Measurements from ENCODE around the gene CISD3. TPM values are rescaled to one million over a fixed set of nuclear protein-coding genes. Genes with fewer than 3 reads are reported as not detected.
"Not testable (repeated sequence)": the region's sequence is repeated elsewhere in the genome, so short reads cannot be mapped to it uniquely, and the experiment has no call there.

Gene CISD3
- total RNA-seq, 2 donors from 2014 or later: 48.3 to 58.7 TPM

DNA sequence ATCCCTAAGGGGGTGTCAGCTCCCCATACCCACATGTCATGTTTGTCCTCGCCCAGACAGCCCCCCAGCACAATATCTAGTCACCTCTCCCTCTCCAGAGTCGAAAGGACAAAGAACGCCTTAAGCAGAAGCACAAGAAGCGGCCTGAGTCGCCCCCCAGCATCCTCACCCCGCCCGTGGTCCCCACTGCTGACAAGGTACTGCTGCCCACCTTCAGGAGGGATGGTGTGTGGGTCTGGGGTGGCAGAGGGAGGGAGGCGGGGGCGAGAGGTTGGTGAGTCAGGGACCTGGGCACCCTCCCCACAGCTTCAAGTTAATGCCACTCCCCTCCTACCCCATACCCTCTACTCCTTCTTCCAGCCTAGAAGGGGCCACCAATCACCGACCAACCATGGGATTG, 17.5 kb upstream of the CISD3 start:
- Mint-ChIP-seq H3K27me3 (no peaks in the 10 kb centered on the region), H3K4me3 (no peak overlapping the region), H3K27ac (peak overlapping the region; percentile 72 to 94), H3K36me3 (peaks cover 16% of the 10 kb centered on the region), H3K4me1 (ENCODE audit: low read depth in 2 of 2) (peaks cover 54 to 58% of the 10 kb centered on the region in 2 donors), H3K9me3 (no peaks in the 10 kb centered on the region)
- ATAC-seq (no peak), DNase-seq (ENCODE audit: low spot score) (no peak)

DNA sequence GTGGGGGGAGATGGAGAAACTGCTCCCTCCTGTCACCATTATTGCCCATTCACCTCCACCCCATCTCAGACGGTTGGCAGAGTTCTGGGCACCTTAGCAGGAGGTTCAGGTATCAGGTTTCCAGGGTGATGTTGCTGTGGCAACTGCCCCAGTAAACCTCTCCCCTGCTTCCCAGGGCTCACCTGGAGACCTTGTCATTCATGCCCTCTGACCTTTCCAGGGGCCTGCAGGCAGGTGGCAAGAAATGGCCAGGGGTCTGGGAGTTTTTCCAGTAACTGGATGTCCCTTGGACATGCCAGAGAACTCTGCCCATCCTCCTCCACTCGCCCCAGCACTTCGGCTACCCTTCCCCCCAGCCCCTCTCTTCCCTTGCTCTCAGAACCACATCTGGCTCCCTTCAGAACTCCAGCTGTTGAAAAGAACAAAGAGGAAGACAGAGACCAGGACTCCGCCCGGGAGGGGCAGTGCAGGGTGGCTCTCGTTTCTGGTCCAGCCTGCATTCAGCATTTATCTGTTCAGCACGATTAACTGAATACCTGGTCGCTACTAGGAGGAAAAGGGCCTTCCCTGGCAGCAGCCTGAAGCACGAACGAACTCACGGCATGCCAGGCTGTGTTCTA, 16.6 kb upstream of the CISD3 start:
- Mint-ChIP-seq H3K27me3 (no peaks in the 10 kb centered on the region), H3K27ac (peak overlapping the region in 1 of 2 donors; percentile 84)

DNA sequence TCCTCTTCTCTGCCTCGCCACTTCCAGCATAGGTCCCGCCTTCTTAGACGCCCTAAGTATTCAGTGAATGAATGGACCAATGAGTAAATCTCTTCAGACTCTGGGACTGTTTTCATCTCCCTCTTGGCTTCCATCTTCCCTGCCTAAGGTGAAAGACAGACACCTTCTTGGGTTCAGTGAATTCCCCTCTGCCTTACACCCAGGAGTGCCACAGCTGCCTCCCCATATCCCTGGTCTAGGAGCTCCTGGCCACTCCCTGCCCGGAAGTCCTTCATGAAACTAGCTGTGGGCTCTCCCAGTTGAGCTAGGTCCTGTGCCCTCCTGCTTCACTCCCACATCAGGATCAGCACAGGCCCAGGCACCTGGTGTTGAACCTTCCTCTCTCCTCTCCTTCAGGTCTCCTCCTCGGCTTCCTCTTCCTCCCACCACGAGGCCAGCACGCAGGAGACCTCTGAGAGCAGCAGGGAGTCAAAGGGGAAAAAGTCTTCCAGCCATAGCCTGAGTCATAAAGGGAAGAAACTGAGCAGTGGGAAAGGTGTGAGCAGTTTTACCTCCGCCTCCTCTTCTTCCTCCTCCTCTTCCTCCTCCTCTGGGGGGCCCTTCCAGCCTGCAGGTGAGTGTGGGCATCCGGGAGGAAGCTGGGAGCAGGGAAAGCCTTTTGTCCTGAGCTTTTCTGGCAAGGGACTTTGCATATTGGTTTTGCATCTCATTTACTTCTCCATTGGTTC, 14.8 kb upstream of the CISD3 start:
- no peak overlapping the region for H3K4me3 Mint-ChIP-seq
- no peaks in the 10 kb centered on the region for H3K27me3 Mint-ChIP-seq
- no peak for ATAC-seq
- no peaks in the 10 kb centered on the region for H3K9me3 Mint-ChIP-seq
- peaks cover 7% of the 10 kb centered on the region for H3K36me3 Mint-ChIP-seq
- peak overlapping the region; percentile 78 to 84 for H3K27ac Mint-ChIP-seq
- DNase-seq (ENCODE audit: low spot score): no peak
- H3K4me1 Mint-ChIP-seq (ENCODE audit: low read depth in 2 of 2): peaks cover 35 to 47% of the 10 kb centered on the region in 2 donors

More for the DNA sequence above, 16.6 kb upstream of the CISD3 start:
- no peak for DNase-seq (ENCODE audit: low spot score)
- ATAC-seq: no peak
- H3K9me3 Mint-ChIP-seq: no peaks in the 10 kb centered on the region
- peaks cover 16% of the 10 kb centered on the region for H3K36me3 Mint-ChIP-seq
- H3K4me1 Mint-ChIP-seq (ENCODE audit: low read depth in 2 of 2): peaks cover 51% of the 10 kb centered on the region in 2 donors
- H3K4me3 Mint-ChIP-seq: no peak overlapping the region

DNA sequence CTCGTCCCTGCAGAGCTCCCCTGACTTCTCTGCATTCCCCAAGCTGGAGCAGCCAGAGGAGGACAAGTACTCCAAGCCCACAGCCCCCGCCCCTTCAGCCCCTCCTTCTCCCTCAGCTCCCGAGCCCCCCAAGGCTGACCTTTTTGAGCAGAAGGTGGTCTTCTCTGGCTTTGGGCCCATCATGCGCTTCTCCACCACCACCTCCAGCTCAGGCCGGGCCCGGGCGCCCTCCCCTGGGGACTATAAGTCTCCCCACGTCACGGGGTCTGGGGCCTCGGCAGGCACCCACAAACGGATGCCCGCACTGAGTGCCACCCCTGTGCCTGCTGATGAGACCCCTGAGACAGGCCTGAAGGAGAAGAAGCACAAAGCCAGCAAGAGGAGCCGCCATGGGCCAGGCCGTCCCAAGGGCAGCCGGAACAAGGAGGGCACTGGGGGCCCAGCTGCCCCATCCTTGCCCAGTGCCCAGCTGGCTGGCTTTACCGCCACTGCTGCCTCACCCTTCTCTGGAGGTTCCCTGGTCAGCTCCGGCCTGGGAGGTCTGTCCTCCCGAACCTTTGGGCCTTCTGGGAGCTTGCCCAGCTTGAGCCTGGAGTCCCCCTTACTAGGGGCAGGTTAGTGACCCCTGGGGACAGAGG, 13.7 kb upstream of the CISD3 start:
- ATAC-seq: no peak
- H3K4me1 Mint-ChIP-seq (ENCODE audit: low read depth in 2 of 2): peaks cover 24 to 43% of the 10 kb centered on the region in 2 donors

DNA sequence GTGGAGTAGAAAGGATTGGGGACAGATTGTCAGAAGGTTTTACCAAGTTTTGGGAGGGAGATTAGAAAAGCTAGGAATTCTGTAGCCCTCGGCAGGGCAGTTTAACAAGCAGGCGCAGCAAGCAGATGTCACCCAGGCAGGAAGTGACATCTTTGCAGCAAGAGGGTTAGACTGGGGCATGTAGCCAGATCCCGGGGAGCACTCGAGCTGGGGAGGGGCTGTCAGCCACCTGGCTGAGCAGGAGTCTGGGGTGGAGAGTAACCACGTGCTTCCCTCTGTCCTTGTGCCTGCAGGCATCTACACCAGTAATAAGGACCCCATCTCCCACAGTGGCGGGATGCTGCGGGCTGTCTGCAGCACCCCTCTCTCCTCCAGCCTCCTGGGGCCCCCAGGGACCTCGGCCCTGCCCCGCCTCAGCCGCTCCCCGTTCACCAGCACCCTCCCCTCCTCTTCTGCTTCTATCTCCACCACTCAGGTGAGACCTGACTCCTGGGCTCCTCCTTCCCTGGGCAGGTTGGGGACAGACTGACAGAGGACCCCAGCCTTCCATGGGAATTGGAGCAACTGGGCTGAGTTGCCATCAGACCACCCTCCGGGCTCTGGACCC, 12.9 kb upstream of the CISD3 start:
- H3K36me3 Mint-ChIP-seq: peaks cover 4% of the 10 kb centered on the region

More for the DNA sequence above, 13.7 kb upstream of the CISD3 start:
- H3K27ac Mint-ChIP-seq: peak overlapping the region; percentile 78 to 84
- H3K4me3 Mint-ChIP-seq: no peak overlapping the region
- no peak for DNase-seq (ENCODE audit: low spot score)
- peaks cover 4% of the 10 kb centered on the region for H3K36me3 Mint-ChIP-seq
- H3K9me3 Mint-ChIP-seq: no peaks in the 10 kb centered on the region
- H3K27me3 Mint-ChIP-seq: no peaks in the 10 kb centered on the region

DNA sequence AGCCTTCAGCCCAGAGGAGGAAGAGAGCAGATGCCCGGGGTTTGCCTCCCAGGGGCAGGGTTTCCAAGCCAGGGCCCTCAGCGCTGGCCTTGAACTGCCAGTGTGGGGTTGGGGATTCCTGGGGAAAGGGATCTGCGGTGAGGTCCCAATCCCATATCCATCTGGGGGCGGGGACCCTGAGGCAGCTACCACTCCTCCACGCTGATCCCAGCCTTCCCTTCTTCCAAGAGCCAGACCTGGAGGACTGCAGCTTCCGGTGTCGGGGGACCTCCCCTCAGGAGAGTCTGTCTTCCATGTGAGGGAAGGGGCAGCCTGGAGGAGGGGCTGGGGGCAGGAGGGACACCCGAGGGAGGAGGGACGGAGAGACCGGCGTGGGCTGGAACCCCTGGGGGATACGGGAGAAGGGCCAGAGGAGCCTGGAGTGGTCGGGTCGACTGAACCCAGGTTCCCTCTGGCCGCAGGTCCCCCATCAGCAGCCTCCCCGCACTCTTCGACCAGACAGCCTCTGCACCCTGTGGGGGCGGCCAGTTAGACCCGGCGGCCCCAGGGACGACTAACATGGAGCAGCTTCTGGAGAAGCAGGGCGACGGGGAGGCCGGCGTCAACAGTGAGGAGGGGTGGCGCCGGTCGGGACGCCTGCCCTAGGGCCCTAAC, 10.7 kb upstream of the CISD3 start:
- no peaks in the 10 kb centered on the region for H3K9me3 Mint-ChIP-seq
- peaks cover 4% of the 10 kb centered on the region for H3K36me3 Mint-ChIP-seq
- DNase-seq (ENCODE audit: low spot score): no peak
- peaks cover 32 to 41% of the 10 kb centered on the region in 2 donors for H3K4me1 Mint-ChIP-seq (ENCODE audit: low read depth in 2 of 2)
- no peak overlapping the region for H3K4me3 Mint-ChIP-seq
- no peak for ATAC-seq
- H3K27ac Mint-ChIP-seq: peak overlapping the region; percentile 49 to 62
- H3K27me3 Mint-ChIP-seq: no peaks in the 10 kb centered on the region

More for the DNA sequence above, 12.9 kb upstream of the CISD3 start:
- peak overlapping the region; percentile 49 to 62 for H3K27ac Mint-ChIP-seq
- DNase-seq (ENCODE audit: low spot score) (no peak), ATAC-seq (no peak)
- no peak overlapping the region for H3K4me3 Mint-ChIP-seq
- no peaks in the 10 kb centered on the region for H3K27me3 Mint-ChIP-seq
- peaks cover 24 to 38% of the 10 kb centered on the region in 2 donors for H3K4me1 Mint-ChIP-seq (ENCODE audit: low read depth in 2 of 2)
- no peaks in the 10 kb centered on the region for H3K9me3 Mint-ChIP-seq

DNA sequence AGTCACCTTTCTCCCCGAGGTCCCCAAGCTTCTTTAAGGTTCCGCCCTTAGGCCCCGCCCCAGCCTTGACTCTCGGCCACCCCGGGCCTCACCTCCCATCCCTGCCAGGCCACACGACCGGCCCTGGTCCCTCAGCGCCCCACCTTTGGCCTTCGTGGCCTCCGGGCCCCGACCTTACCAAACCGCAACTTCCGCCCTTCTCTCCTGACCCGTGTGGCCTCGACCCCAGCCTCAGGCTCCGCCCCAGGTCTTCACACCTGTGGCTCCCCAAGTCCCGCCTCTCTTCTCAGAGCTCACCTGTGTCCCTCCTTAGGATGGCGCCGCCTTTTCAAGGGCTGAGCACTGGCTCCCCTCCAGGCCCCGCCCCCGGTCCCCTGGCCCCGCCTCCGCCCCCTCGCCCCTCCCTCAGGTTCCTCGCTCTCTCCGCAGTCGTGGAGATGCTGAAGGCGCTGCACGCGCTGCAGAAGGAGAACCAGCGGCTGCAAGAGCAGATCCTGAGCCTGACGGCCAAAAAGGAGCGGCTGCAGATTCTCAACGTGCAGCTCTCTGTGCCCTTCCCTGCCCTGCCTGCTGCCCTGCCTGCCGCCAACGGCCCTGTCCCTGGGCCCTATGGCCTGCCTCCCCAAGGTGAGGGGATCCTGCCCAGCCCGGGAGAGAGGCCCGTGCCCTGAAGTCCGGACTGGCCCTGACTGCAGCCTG, 10.0 kb upstream of the CISD3 start:
- ATAC-seq: no peak
- H3K27me3 Mint-ChIP-seq: no peaks in the 10 kb centered on the region
- H3K27ac Mint-ChIP-seq: peak overlapping the region in 1 of 2 donors; percentile 16
- peaks cover 29 to 41% of the 10 kb centered on the region in 2 donors for H3K4me1 Mint-ChIP-seq (ENCODE audit: low read depth in 2 of 2)
- DNase-seq (ENCODE audit: low spot score): no peak
- H3K36me3 Mint-ChIP-seq: peaks cover 4% of the 10 kb centered on the region
- H3K4me3 Mint-ChIP-seq: no peak overlapping the region
- no peaks in the 10 kb centered on the region for H3K9me3 Mint-ChIP-seq

DNA sequence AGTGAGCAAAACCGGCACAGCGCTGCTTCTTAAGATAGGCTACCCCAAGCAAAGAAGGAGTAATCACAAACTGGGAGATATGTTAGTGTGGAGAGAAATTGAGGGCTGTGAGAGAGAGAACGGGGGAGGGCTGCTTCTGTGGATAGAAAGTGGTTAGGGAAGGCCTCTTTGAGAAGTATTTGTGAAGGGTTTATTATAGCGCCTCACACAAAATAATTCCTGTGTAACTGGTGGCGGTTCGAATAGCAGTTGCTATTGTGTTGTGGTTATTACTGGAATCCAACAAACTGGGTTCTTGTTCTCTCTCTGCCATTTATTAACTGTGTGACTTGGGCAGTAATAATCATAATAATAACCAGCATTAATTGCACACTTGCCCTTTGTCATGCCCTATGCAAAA, 9.2 kb upstream of the CISD3 start:
- DNase-seq (ENCODE audit: low spot score) (no peak), ATAC-seq (no peak)
- no peak overlapping the region for H3K4me3 Mint-ChIP-seq
- H3K27ac Mint-ChIP-seq: peak overlapping the region; percentile 16 to 77
- H3K27me3 Mint-ChIP-seq: no peaks in the 10 kb centered on the region
- H3K36me3 Mint-ChIP-seq: peaks cover 4% of the 10 kb centered on the region
- peaks cover 27 to 40% of the 10 kb centered on the region in 2 donors for H3K4me1 Mint-ChIP-seq (ENCODE audit: low read depth in 2 of 2)
- H3K9me3 Mint-ChIP-seq: no peaks in the 10 kb centered on the region

DNA sequence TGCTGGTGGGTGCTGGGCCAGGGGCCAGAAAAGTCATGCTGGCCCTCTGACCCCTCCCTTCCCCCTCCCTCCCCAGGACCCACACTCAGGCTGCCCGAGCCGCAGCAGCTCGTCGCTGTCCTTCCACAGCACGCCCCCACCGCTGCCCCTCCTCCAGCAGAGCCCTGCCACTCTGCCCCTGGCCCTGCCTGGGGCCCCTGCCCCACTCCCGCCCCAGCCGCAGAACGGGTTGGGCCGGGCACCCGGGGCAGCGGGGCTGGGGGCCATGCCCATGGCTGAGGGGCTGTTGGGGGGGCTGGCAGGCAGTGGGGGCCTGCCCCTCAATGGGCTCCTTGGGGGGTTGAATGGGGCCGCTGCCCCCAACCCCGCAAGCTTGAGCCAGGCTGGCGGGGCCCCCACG, 8.3 kb upstream of the CISD3 start:
- Mint-ChIP-seq H3K4me3 (no peak overlapping the region), H3K4me1 (ENCODE audit: low read depth in 2 of 2) (peaks cover 30 to 42% of the 10 kb centered on the region in 2 donors), H3K36me3 (peaks cover 4% of the 10 kb centered on the region), H3K9me3 (no peaks in the 10 kb centered on the region), H3K27me3 (no peaks in the 10 kb centered on the region), H3K27ac (no peak overlapping the region)
- DNase-seq (ENCODE audit: low spot score) (no peak), ATAC-seq (no peak)

DNA sequence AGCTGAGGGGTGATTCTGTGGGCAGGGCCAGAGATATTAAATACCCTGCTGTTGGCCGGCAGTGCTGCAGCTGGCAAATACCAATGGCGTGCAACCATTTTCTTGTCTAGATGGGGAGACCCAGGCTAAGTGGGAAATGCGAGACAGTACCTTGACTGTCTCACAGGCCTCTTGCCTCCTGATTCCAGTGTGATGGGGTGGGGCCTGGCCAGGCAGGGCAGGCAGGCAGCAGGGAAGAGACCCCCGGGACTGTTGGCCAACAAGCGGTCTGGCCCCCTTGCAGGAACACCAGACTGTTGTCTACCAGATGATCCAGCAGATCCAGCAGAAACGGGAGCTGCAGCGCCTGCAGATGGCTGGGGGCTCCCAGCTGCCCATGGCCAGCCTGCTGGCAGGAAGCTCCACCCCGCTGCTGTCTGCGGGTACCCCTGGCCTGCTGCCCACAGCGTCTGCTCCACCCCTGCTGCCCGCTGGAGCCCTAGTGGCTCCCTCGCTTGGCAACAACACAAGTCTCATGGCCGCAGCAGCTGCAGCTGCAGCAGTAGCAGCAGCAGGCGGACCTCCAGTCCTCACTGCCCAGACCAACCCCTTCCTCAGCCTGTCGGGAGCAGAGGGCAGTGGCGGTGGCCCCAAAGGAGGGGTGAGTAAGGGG, 5.7 kb upstream of the CISD3 start:
- no peaks in the 10 kb centered on the region for H3K36me3 Mint-ChIP-seq
- DNase-seq (ENCODE audit: low spot score) (no peak), ATAC-seq (no peak)
- no peaks in the 10 kb centered on the region for H3K9me3 Mint-ChIP-seq
- H3K4me1 Mint-ChIP-seq (ENCODE audit: low read depth in 2 of 2): peaks cover 50 to 51% of the 10 kb centered on the region in 2 donors
- H3K27me3 Mint-ChIP-seq: no peaks in the 10 kb centered on the region
- H3K27ac Mint-ChIP-seq: peak overlapping the region; percentile 94 to 98
- peak overlapping the region; percentile 67 for H3K4me3 Mint-ChIP-seq

DNA sequence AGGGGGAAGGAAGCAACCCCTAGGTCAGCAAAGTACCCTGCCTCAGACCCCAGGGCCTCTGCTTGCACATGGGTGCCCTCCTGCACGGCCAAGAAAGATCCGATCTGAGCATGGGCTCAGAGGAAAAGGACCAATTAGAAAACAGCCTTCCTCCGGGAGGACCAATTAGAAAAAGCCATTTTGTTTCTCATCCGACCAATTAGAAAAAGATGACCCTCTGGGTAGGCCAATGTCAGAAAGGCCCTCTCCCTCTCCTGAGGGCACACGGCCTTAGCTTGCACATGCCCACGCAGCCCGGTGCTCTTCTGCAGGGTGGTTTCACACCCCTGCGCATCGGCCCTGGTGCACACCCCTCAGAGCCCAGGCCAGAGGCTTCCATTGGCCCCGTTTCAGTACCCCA, 5.1 kb upstream of the CISD3 start:
- peak overlapping the region; percentile 94 to 98 for H3K27ac Mint-ChIP-seq
- H3K4me3 Mint-ChIP-seq: peak overlapping the region; percentile 67
- ATAC-seq (peak; percentile 17 to 59), DNase-seq (ENCODE audit: low spot score) (no peak)
- no peaks in the 10 kb centered on the region for H3K36me3 Mint-ChIP-seq
- H3K4me1 Mint-ChIP-seq (ENCODE audit: low read depth in 2 of 2): peaks cover 50 to 53% of the 10 kb centered on the region in 2 donors
- no peaks in the 10 kb centered on the region for H3K9me3 Mint-ChIP-seq
- H3K27me3 Mint-ChIP-seq: no peaks in the 10 kb centered on the region

DNA sequence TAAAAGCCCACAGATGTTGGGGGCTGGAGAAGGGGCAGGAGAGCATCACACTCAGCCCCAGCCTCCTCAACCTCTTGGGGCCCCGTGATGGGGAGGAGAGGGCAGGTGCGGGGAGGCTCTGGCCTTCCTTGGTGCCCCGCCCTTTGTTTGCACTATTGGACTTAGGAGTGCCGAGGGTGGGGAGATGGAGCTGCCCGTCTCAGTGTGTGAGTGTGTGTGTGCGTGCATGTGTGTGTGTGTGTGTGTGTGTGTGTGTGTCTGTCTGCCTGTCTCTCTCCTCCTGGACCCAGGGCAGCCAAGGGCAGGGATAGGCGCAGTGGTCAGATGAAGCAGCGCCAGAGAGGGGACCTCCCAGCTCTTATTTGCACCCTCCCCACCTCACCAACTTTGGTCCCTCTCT, 4.0 kb upstream of the CISD3 start:
- not testable (repeated sequence) for H3K9me3 Mint-ChIP-seq; DNase-seq (ENCODE audit: low spot score); ATAC-seq; H3K27me3 Mint-ChIP-seq; H3K36me3 Mint-ChIP-seq
- H3K4me1 Mint-ChIP-seq (ENCODE audit: low read depth in 2 of 2): peaks cover 50 to 59% of the 10 kb centered on the region in 2 donors
- H3K27ac Mint-ChIP-seq: peak overlapping the region; percentile 94 to 98
- peak overlapping the region; percentile 67 for H3K4me3 Mint-ChIP-seq

All from natural killer cell treated with Interleukin-12 subunit alpha and Interleukin-12 subunit beta and Interleukin-15 and Interleukin-18, amount 100 ng/mL, for 72 hours (primary cell).